Naive thymus-derived CD4-positive, alpha-beta T cell (primary cell): Measurements from ENCODE around the gene UNC13C. TPM values are rescaled to one million over a fixed set of nuclear protein-coding genes. Genes with fewer than 3 reads are reported as not detected.

Source experiments
- ATAC-seq: fragments of 150-1000 bp; cut with Tn5 transposase; 2 replicates; pipeline ENCODE4 v1.10.0; 2021; ENCODE audit warnings: mild to moderate bottlenecking, moderate library complexity
- CTCF ChIA-PET: fragments of 350-600 bp; sonication (Branson Sonifier 250); formaldehyde crosslinking; loops from one replicate; lab custom pipeline; 2021; ENCODE audit warnings: antibody characterized with exemption; lab: Charles Lee
- POLR2A ChIA-PET: fragments of 350-600 bp; sonication (Branson Sonifier 250); formaldehyde crosslinking; loops from one replicate; lab custom pipeline; 2021; ENCODE audit warnings: antibody characterized with exemption, inconsistent platforms; lab: Charles Lee
- DNase-seq, 9 donors: peaks; one replicate each; pipeline versions ENCODE4 v3.0.0 to v3.0.0-alpha.2; 2020 to 2022; ENCODE audit warnings: mixed read lengths in 1 of 9
- H3K27ac ChIP-seq: one replicate; pipeline ENCODE4 v1.7.0; 2013; ENCODE audit warnings: mild to moderate bottlenecking, low read depth, low read length, moderate library complexity
- H3K27me3 ChIP-seq, 2 donors: one replicate each; pipeline ENCODE4 v1.7.0; 2013; ENCODE audit warnings: low read length in 2 of 2, mild to moderate bottlenecking in 2 of 2, moderate library complexity in 2 of 2; ENCODE audit not compliant: control insufficient read depth in 2 of 2, insufficient read depth in 2 of 2
- H3K36me3 ChIP-seq, 3 experiments: 1 replicate in 2 of 3; 2 replicates in 1 of 3; pipeline ENCODE4 v1.7.0; 2013; ENCODE audit warnings: low read length in 3 of 3, mild to moderate bottlenecking in 3 of 3, moderate library complexity in 1 of 3; ENCODE audit not compliant: insufficient read depth in 3 of 3, control insufficient read depth in 2 of 3
- H3K4me1 ChIP-seq, 2 donors: one replicate each; pipeline ENCODE4 v1.7.0; 2013; ENCODE audit warnings: low read length in 2 of 2, mild to moderate bottlenecking in 2 of 2, moderate library complexity in 1 of 2; ENCODE audit not compliant: control insufficient read depth in 2 of 2, insufficient read depth in 2 of 2
- H3K4me3 ChIP-seq: 2 replicates; pipeline ENCODE4 v1.7.0; 2013; ENCODE audit warnings: mild to moderate bottlenecking, low read length
- H3K9me3 ChIP-seq, 3 experiments: 1 replicate in 2 of 3; 2 replicates in 1 of 3; pipeline ENCODE4 v1.7.0; 2013; ENCODE audit warnings: low read length in 3 of 3; ENCODE audit not compliant: control insufficient read depth in 2 of 3
- H3K27ac Mint-ChIP-seq, 9 donors: one replicate each; pipeline ENCODE4 v1.8.0; 2020 to 2022; ENCODE audit warnings: mixed read lengths in 9 of 9, mild to moderate bottlenecking in 8 of 9, moderate library complexity in 5 of 9, inconsistent platforms in 2 of 9
- H3K27me3 Mint-ChIP-seq, 5 donors: one replicate each; pipeline ENCODE4 v1.8.0; 2021 to 2022; ENCODE audit warnings: mixed read lengths in 5 of 5, mild to moderate bottlenecking in 1 of 5
- H3K36me3 Mint-ChIP-seq, 5 donors: one replicate each; pipeline ENCODE4 v1.8.0; 2020 to 2022; ENCODE audit warnings: mixed read lengths in 5 of 5, mild to moderate bottlenecking in 3 of 5, inconsistent platforms in 1 of 5
- H3K4me1 Mint-ChIP-seq, 7 donors: one replicate each; pipeline ENCODE4 v1.8.0; 2020 to 2022; ENCODE audit warnings: mixed read lengths in 7 of 7, mild to moderate bottlenecking in 3 of 7, inconsistent platforms in 1 of 7
- H3K4me3 Mint-ChIP-seq, 10 donors: one replicate each; pipeline ENCODE4 v1.8.0; 2020 to 2022; ENCODE audit warnings: mild to moderate bottlenecking in 10 of 10, mixed read lengths in 10 of 10, moderate library complexity in 6 of 10, inconsistent platforms in 2 of 10
- H3K9me3 Mint-ChIP-seq, 11 donors: one replicate each; pipeline ENCODE4 v1.8.0; 2020 to 2022; ENCODE audit warnings: mixed read lengths in 11 of 11, mild to moderate bottlenecking in 4 of 11, inconsistent platforms in 1 of 11, moderate library complexity in 1 of 11
- intact Hi-C, 2 donors: fragments of 100-400 bp; cut with micrococcal nuclease; formaldehyde crosslinking; loops; one replicate each; pipeline ENCODE4 v1.15.1; 2023
- polyA plus RNA-seq, 2 donors: library from polyadenylated mRNA; unstranded; fragments of 300-500 nt; fragmentation: Illumina TruSeq; gene quantifications; one replicate each; pipeline ENCODE4 v1.2.3, GENCODE V29; 2021
- total RNA-seq, 6 experiments: library from RNA in 5 of 6; stranded (reverse) in 5 of 6; gene quantifications; 1 replicate in 5 of 6; 2 replicates in 1 of 6; pipeline ENCODE4 v1.2.3 and lab custom pipeline; 2021 to 2026

Gene UNC13C
- total and polyA plus RNA-seq, 7 experiments from 2014 or later = not detected

DNA sequence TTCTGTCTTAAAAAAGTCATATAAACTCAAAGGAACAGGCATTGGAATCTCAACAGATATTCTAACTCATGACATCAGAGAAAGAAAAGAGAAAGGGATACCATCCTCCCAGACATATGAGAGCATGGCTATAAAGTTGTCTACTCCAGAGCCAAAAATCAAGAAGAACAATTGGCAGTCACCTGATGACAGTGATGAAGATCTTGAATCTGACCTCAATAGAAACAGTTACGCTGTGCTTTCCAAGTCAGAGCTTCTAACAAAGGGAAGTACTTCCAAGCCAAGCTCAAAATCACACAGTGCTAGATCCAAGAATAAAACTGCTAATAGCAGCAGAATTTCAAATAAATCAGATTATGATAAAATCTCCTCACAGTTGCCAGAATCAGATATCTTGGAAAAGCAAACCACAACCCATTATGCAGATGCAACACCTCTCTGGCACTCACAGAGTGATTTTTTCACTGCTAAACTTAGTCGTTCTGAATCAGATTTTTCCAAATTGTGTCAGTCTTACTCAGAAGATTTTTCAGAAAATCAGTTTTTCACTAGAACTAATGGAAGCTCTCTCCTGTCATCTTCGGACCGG, 35.9 kb downstream of the UNC13C start:
- H3K36me3 ChIP-seq = no peaks in the 10 kb centered on the region
- Mint-ChIP-seq H3K4me3 (no peak overlapping the region), H3K36me3 (no peaks in the 10 kb centered on the region)

DNA sequence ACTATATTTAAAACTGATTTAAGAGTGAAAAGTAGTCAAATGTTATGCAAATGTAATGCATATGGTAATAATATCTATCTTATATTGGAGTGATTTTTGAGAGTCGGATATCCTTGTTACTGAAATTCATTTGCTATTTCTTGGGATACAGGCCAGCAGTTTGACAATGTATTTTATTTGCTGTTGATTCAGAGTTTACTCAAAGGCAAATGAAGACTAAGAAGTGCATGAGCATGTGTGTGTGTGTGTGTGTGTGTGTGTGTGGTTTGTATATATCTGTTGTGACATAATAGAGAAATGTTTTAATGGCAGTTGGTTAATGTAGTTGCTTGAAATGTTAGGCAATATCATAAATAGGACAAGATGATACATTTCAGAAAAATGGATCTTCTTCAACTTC, 39.0 kb downstream of the UNC13C start:
- ATAC-seq (no peak), DNase-seq (no peak)
- no peaks in the 10 kb centered on the region for H3K4me1 Mint-ChIP-seq
- peaks cover 0 to 6% (median 0%) of the 10 kb centered on the region in 5 donors for H3K27me3 Mint-ChIP-seq
- POLR2A ChIA-PET = no interaction called here
- H3K27ac Mint-ChIP-seq = no peak overlapping the region
- no peak overlapping the region for H3K4me3 ChIP-seq
- no peak overlapping the region for H3K27ac ChIP-seq
- no peaks in the 10 kb centered on the region for H3K9me3 ChIP-seq
- H3K4me1 ChIP-seq = no peaks in the 10 kb centered on the region
- intact Hi-C loops = no loop called here
- H3K9me3 Mint-ChIP-seq = peaks cover 0 to 26% (median 3%) of the 10 kb centered on the region in 11 donors
- H3K36me3 ChIP-seq = no peaks in the 10 kb centered on the region
- no peaks in the 10 kb centered on the region for H3K27me3 ChIP-seq
- no peak overlapping the region for H3K4me3 Mint-ChIP-seq
- CTCF ChIA-PET = no interaction called here
- H3K36me3 Mint-ChIP-seq = no peaks in the 10 kb centered on the region

More for the DNA sequence above, 35.9 kb downstream of the UNC13C start:
- no peaks in the 10 kb centered on the region for H3K4me1 ChIP-seq
- H3K9me3 ChIP-seq = no peaks in the 10 kb centered on the region
- intact Hi-C loops = no loop called here
- Mint-ChIP-seq H3K27ac (no peak overlapping the region), H3K27me3 (peaks cover 0 to 10% (median 0%) of the 10 kb centered on the region in 5 donors), H3K9me3 (peaks cover 0 to 14% (median 1%) of the 10 kb centered on the region in 11 donors), H3K4me1 (no peaks in the 10 kb centered on the region)
- no peaks in the 10 kb centered on the region for H3K27me3 ChIP-seq
- ATAC-seq (no peak), DNase-seq (no peak)
- H3K4me3 ChIP-seq = no peak overlapping the region
- POLR2A ChIA-PET = no interaction called here
- CTCF ChIA-PET = interaction anchor here (1.3 kb wide), 1 partner anchor 10 kb away, joined by 3 read pairs; no protein-coding TSS in a partner anchor
- H3K27ac ChIP-seq = no peak overlapping the region

DNA sequence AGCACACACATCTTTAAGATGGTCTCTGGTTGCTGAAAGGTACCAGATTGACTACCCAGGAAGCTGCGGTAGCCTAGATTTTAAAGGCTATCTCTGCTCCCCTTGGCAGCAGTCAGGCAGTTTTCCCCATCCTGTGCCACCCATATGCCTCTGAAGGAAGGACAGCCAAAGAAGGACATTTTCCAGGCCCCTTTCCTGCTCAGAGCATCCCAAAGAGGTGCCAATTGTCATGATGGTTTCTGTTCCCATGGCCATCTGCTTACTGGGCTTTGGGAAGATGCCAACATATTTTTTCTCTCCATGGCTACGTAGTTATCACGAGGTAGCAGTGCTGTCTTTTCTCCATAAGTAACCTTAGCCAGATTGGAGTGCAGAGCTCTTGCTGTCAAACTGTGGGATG, 39.7 kb downstream of the UNC13C start:
- Mint-ChIP-seq H3K9me3 (peaks cover 2 to 31% (median 5%) of the 10 kb centered on the region in 11 donors), H3K27ac (no peak overlapping the region), H3K4me3 (no peak overlapping the region), H3K4me1 (no peaks in the 10 kb centered on the region), H3K27me3 (peaks cover 0 to 6% (median 0%) of the 10 kb centered on the region in 5 donors), H3K36me3 (peaks cover 0 to 4% (median 0%) of the 10 kb centered on the region in 5 donors)
- Histone ChIP-seq H3K4me3 (no peak overlapping the region), H3K9me3 (no peaks in the 10 kb centered on the region), H3K27me3 (no peaks in the 10 kb centered on the region), H3K4me1 (no peaks in the 10 kb centered on the region), H3K27ac (no peak overlapping the region), H3K36me3 (no peaks in the 10 kb centered on the region)
- no peak for DNase-seq
- intact Hi-C loops = no loop called here
- ATAC-seq = no peak
- POLR2A ChIA-PET = no interaction called here
- CTCF ChIA-PET = no interaction called here

DNA sequence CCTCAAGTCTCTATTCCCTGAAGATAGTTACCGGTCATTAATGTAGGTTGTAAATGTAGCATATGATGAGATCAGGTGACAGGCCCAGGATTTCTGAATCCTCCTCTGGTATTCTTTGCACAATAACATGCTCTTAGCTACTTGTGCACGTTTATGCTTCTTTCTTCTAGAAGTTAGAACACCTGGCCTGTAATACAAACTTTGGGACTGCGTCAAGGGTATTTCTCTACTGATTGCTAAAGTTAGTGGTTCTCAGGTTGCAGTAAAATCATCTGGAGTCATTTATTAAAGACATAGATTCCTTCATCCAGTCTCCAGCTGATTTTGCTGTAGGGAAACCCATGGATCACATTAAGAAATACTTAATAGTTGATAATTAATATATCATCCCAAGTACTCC, 48.0 kb downstream of the UNC13C start:
- DNase-seq (no peak), ATAC-seq (no peak)
- Histone ChIP-seq H3K9me3 (no peaks in the 10 kb centered on the region), H3K27me3 (no peaks in the 10 kb centered on the region), H3K27ac (no peak overlapping the region), H3K4me1 (no peaks in the 10 kb centered on the region), H3K4me3 (no peak overlapping the region), H3K36me3 (no peaks in the 10 kb centered on the region)
- Mint-ChIP-seq H3K4me3 (no peak overlapping the region), H3K27ac (no peak overlapping the region), H3K4me1 (no peaks in the 10 kb centered on the region), H3K9me3 (peaks cover 0 to 13% (median 5%) of the 10 kb centered on the region in 11 donors), H3K27me3 (peaks cover 0 to 14% (median 0%) of the 10 kb centered on the region in 5 donors), H3K36me3 (peaks cover 0 to 4% (median 0%) of the 10 kb centered on the region in 5 donors)
- CTCF ChIA-PET = no interaction called here
- POLR2A ChIA-PET = no interaction called here
- intact Hi-C loops = no loop called here

DNA sequence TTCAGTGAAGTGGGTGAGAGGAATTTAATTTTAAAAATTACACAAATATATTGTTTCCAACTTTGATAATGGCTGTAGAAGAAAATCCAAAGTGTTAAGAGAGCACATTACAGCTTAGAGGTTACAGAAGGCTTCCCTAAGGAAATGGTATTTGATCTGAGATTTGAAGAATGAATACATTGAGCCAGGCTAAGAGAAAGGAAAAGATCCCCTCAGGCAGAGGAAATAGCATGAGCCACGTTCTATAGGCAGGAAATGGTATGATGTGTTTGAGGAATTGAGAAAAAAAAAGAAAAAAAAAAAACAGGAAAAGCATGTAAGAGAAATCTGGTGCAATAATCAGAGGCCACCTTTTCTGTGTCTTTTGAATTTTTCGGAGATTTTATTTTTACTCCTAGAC, 48.6 kb downstream of the UNC13C start:
- peaks cover 0 to 4% (median 0%) of the 10 kb centered on the region in 5 donors for H3K36me3 Mint-ChIP-seq
- ATAC-seq (no peak), DNase-seq (no peak)
- no peak overlapping the region for H3K27ac Mint-ChIP-seq
- H3K4me3 Mint-ChIP-seq = no peak overlapping the region
- no peak overlapping the region for H3K27ac ChIP-seq
- no peaks in the 10 kb centered on the region for H3K36me3 ChIP-seq
- ChIA-PET POLR2A (no interaction called here), CTCF (no interaction called here)
- peaks cover 0 to 11% (median 5%) of the 10 kb centered on the region in 11 donors for H3K9me3 Mint-ChIP-seq
- H3K27me3 Mint-ChIP-seq = peaks cover 0 to 14% (median 0%) of the 10 kb centered on the region in 5 donors
- no peaks in the 10 kb centered on the region for H3K27me3 ChIP-seq
- intact Hi-C loops = no loop called here
- no peaks in the 10 kb centered on the region for H3K9me3 ChIP-seq
- H3K4me1 Mint-ChIP-seq = no peaks in the 10 kb centered on the region
- no peak overlapping the region for H3K4me3 ChIP-seq
- H3K4me1 ChIP-seq = no peaks in the 10 kb centered on the region

DNA sequence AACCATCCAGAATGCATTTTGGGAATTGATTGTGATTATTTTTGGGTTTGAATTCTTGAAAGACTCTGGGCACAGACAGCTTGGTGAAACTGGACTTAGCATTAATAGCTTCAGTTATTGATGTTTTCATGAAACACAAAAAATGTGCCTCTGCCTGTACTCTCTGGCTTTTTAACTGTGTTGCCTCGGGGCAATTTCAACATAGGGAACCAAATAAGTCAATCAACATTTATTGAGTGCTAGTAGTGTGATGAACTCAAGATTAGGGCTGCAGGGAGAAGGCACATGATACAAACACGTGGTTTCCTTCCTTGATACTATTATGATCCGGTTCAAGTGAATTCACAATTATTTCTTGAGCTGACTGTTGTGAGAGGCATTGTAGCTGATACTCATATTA, 50.8 kb downstream of the UNC13C start:
- H3K4me1 Mint-ChIP-seq = no peaks in the 10 kb centered on the region
- peaks cover 0 to 9% (median 0%) of the 10 kb centered on the region in 5 donors for H3K27me3 Mint-ChIP-seq
- H3K27ac Mint-ChIP-seq = no peak overlapping the region
- ChIA-PET POLR2A (no interaction called here), CTCF (no interaction called here)
- no peak overlapping the region for H3K4me3 Mint-ChIP-seq
- Histone ChIP-seq H3K27ac (no peak overlapping the region), H3K4me1 (no peaks in the 10 kb centered on the region), H3K36me3 (no peaks in the 10 kb centered on the region), H3K9me3 (no peaks in the 10 kb centered on the region), H3K27me3 (no peaks in the 10 kb centered on the region), H3K4me3 (no peak overlapping the region)
- intact Hi-C loops = no loop called here
- no peak for DNase-seq
- H3K36me3 Mint-ChIP-seq = no peaks in the 10 kb centered on the region
- peaks cover 0 to 4% (median 0%) of the 10 kb centered on the region in 11 donors for H3K9me3 Mint-ChIP-seq
- no peak for ATAC-seq

DNA sequence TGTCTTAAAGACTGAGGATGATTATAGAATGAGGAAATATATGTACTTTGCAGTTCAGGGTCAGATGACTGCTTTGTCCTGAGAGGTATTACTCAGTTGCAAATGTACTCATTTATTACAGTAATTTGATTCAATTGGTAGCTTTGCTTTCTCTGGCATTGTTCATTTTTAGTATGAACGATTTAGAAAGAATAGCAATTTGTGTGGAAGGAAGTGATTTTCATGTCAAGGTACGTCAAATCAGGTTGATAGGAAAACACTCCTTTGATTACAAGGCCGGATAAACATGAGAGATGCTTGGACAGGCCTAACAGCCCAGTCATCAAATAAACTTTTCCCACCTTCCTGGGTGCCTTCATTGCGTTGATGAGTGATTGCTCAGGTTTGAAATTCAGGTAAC, 53.8 kb downstream of the UNC13C start:
- no peaks in the 10 kb centered on the region for H3K9me3 ChIP-seq
- POLR2A ChIA-PET = no interaction called here
- DNase-seq = no peak
- H3K4me3 ChIP-seq = no peak overlapping the region
- intact Hi-C loops = no loop called here
- H3K4me1 ChIP-seq = no peaks in the 10 kb centered on the region
- CTCF ChIA-PET = no interaction called here
- peaks cover 0 to 6% (median 0%) of the 10 kb centered on the region in 5 donors for H3K27me3 Mint-ChIP-seq
- H3K36me3 Mint-ChIP-seq = no peaks in the 10 kb centered on the region
- H3K4me3 Mint-ChIP-seq = no peak overlapping the region
- no peaks in the 10 kb centered on the region for H3K4me1 Mint-ChIP-seq
- no peaks in the 10 kb centered on the region for H3K27me3 ChIP-seq
- no peak overlapping the region for H3K27ac Mint-ChIP-seq
- no peak for ATAC-seq
- H3K27ac ChIP-seq = no peak overlapping the region
- no peaks in the 10 kb centered on the region for H3K36me3 ChIP-seq
- peaks cover 0 to 4% (median 0%) of the 10 kb centered on the region in 11 donors for H3K9me3 Mint-ChIP-seq
